Liver (tissue), 9 donors: ENCODE data around the gene NCK2. TPM values are rescaled to one million over a fixed set of nuclear protein-coding genes. Genes with fewer than 3 reads are reported as not detected.

ENCODE experiments used
- DNase-seq: peaks from one replicate; pipeline ENCODE4 v3.0.0-alpha.2; 2017; ENCODE audit warnings: low spot score
- H3K27ac ChIP-seq, 2 donors: one replicate each; pipeline ENCODE4 v1.7.0; 2013; ENCODE audit warnings: inconsistent platforms in 2 of 2, low read length in 2 of 2, control low read depth in 1 of 2, low read depth in 1 of 2, mild to moderate bottlenecking in 1 of 2
- H3K27me3 ChIP-seq, 4 donors: one replicate each; pipeline versions ENCODE4 v1.6.1 to v1.7.0; 2013; ENCODE audit warnings: low read length in 3 of 4, inconsistent platforms in 1 of 4, mild to moderate bottlenecking in 1 of 4, moderate library complexity in 1 of 4; ENCODE audit not compliant: control insufficient read depth in 4 of 4, insufficient read depth in 4 of 4
- H3K36me3 ChIP-seq, 4 donors: one replicate each; pipeline versions ENCODE4 v1.6.1 to v1.7.0; 2013; ENCODE audit warnings: low read length in 3 of 4, mild to moderate bottlenecking in 3 of 4, low read depth in 1 of 4, moderate library complexity in 1 of 4; ENCODE audit not compliant: control insufficient read depth in 4 of 4, insufficient read depth in 3 of 4
- H3K4me1 ChIP-seq, 4 donors: one replicate each; pipeline versions ENCODE4 v1.6.1 to v1.7.0; 2013; ENCODE audit warnings: low read length in 3 of 4, mild to moderate bottlenecking in 3 of 4, moderate library complexity in 1 of 4; ENCODE audit not compliant: control insufficient read depth in 4 of 4, insufficient read depth in 4 of 4
- H3K4me3 ChIP-seq, 3 donors: one replicate each; pipeline versions ENCODE4 v1.6.1 to v1.7.0; 2013; ENCODE audit warnings: low read length in 3 of 3, control low read depth in 1 of 3, low read depth in 1 of 3, mild to moderate bottlenecking in 1 of 3
- H3K9ac ChIP-seq, 2 donors: one replicate each; pipeline ENCODE4 v1.7.0; 2013; ENCODE audit warnings: low read length in 2 of 2, mild to moderate bottlenecking in 2 of 2, moderate library complexity in 2 of 2, control low read depth in 1 of 2, low read depth in 1 of 2
- H3K9me3 ChIP-seq, 4 donors: one replicate each; pipeline versions ENCODE4 v1.6.1 to v1.7.0; 2013; ENCODE audit warnings: low read length in 3 of 4; ENCODE audit not compliant: control insufficient read depth in 4 of 4
- CTCF ChIP-seq: fragments of 150-350 bp; IDR thresholded peaks from 2 replicates; pipeline ENCODE4 v1.5.1; 2017; ENCODE audit warnings: improper control_type of control experiment, low read depth, low read length; ENCODE audit not compliant: missing input control
- EGR1 ChIP-seq, 2 donors: IDR thresholded peaks; 2 replicates each; pipeline ENCODE4 v1.6.1; 2016 to 2018; ENCODE audit warnings: antibody characterized with exemption in 2 of 2, low read depth in 2 of 2
- FOXA1 ChIP-seq: IDR thresholded peaks from 2 replicates; pipeline ENCODE4 v1.6.1; 2016; ENCODE audit warnings: antibody characterized with exemption
- FOXA2 ChIP-seq: IDR thresholded peaks from 2 replicates; pipeline ENCODE4 v1.6.1; 2016; ENCODE audit warnings: antibody characterized with exemption
- GABPA ChIP-seq, 2 donors: IDR thresholded peaks in 1 of 2; conservative IDR thresholded peaks in 1 of 2; 2 replicates each; pipeline ENCODE4 v1.6.1; 2016; ENCODE audit warnings: antibody characterized with exemption in 2 of 2, mild to moderate bottlenecking in 1 of 2, moderate library complexity in 1 of 2
- HNF4A ChIP-seq, 2 donors: conservative IDR thresholded peaks; 2 replicates each; pipeline ENCODE4 v1.6.1; 2016; ENCODE audit warnings: antibody characterized with exemption in 2 of 2, mild to moderate bottlenecking in 2 of 2
- HNF4G ChIP-seq: IDR thresholded peaks from 2 replicates; pipeline ENCODE4 v1.6.1; 2016; ENCODE audit warnings: antibody characterized with exemption
- JUND ChIP-seq, 2 donors: IDR thresholded peaks; 2 replicates each; pipeline ENCODE4 v1.6.1; 2016; ENCODE audit warnings: antibody characterized with exemption in 2 of 2
- MAX ChIP-seq: IDR thresholded peaks from 2 replicates; pipeline ENCODE4 v1.6.1; 2016; ENCODE audit warnings: antibody characterized with exemption
- NR2F2 ChIP-seq: IDR thresholded peaks from 2 replicates; pipeline ENCODE4 v1.6.1; 2016; ENCODE audit warnings: antibody characterized with exemption
- RAD21 ChIP-seq, 2 donors: IDR thresholded peaks; 2 replicates each; pipeline ENCODE4 v1.6.1; 2016; ENCODE audit warnings: antibody characterized with exemption in 2 of 2, mild to moderate bottlenecking in 2 of 2
- REST ChIP-seq: IDR thresholded peaks from 2 replicates; pipeline ENCODE4 v1.6.1; 2016; ENCODE audit warnings: antibody characterized with exemption, mild to moderate bottlenecking
- RXRA ChIP-seq, 2 donors: IDR thresholded peaks; 2 replicates each; pipeline ENCODE4 v1.6.1; 2017 to 2018; ENCODE audit warnings: antibody characterized with exemption in 2 of 2, mild to moderate bottlenecking in 1 of 2
- SP1 ChIP-seq: IDR thresholded peaks from 2 replicates; pipeline ENCODE4 v1.6.1; 2018; ENCODE audit warnings: antibody characterized with exemption, mild to moderate bottlenecking
- TAF1 ChIP-seq: conservative IDR thresholded peaks from 2 replicates; pipeline ENCODE4 v1.6.1; 2016; ENCODE audit warnings: antibody characterized with exemption, mild to moderate bottlenecking
- WGBS: extraction: QIAGEN DNeasy Blood & Tissue Kit; methylation state at CpG from one replicate; pipeline ENCODE4 v1.1.7; 2013; 5-methylcytosine and 5-hydroxymethylcytosine counted together
- polyA plus RNA-seq, 2 donors: library from polyadenylated mRNA; stranded (reverse) in 1 of 2; unstranded in 1 of 2; fragments of 200-250 nt in 1 of 2; fragments of >200 nt in 1 of 2; fragmentation: Nextera tagmentation in 1 of 2; extraction: Ambion mirVana in 1 of 2; gene quantifications; one replicate each; pipeline versions ENCODE4 v1.2.1 to v1.2.3, GENCODE V29; 2013 to 2015
- total RNA-seq, 2 donors: library from RNA; depleted of rRNA; stranded (reverse); fragments of >200 nt; gene quantifications; one replicate each; pipeline ENCODE4 v1.2.3, GENCODE V29; 2014
- donor health status: healthy.
- donor health status: healthy.
- donor health status: healthy.
- donor health status: healthy.
- donor health status: healthy.

Gene NCK2
- total and polyA plus RNA-seq, 4 donors = 3.4 to 15.0 (median 10.7) TPM

GRCh38 chr2:105915005-105915558 is 170.4 kb downstream of the NCK2 start:
- Histone ChIP-seq H3K27ac (no peak overlapping the region), H3K4me3 (no peak overlapping the region), H3K9me3 (peaks cover 0 to 1% (median 0%) of the 10 kb centered on the region in 4 donors), H3K27me3 (no peaks in the 10 kb centered on the region), H3K4me1 (no peaks in the 10 kb centered on the region), H3K36me3 (no peaks in the 10 kb centered on the region), H3K9ac (no peak overlapping the region)
- WGBS = 86% methylated on average over 2 of the region's 2 CpGs
- no peak for TF ChIP-seq CTCF
- no peak for TF ChIP-seq RAD21 (IDR thresholded peaks at IDR 0.05)
- no peak for TF ChIP-seq JUND (IDR thresholded peaks at IDR 0.05)
- TF ChIP-seq GABPA (IDR thresholded peaks at IDR 0.05 in 1 of 2, conservative IDR thresholded peaks at IDR 0.05 in 1 of 2) = no peak
- no peak for TF ChIP-seq SP1
- no peak for TF ChIP-seq EGR1 (IDR thresholded peaks at IDR 0.05; ENCODE audit: low read depth in 2 of 2)
- TF ChIP-seq HNF4G = no peak
- TF ChIP-seq FOXA1 = no peak
- no peak for TF ChIP-seq HNF4A (conservative IDR thresholded peaks at IDR 0.05)
- no peak for TF ChIP-seq RXRA (IDR thresholded peaks at IDR 0.05)
- no peak for TF ChIP-seq MAX
- no peak for TF ChIP-seq TAF1
- no peak for DNase-seq

GRCh38 chr2:105917226-105917625 is 172.5 kb downstream of the NCK2 start:
- H3K36me3 ChIP-seq = no peaks in the 10 kb centered on the region
- H3K4me1 ChIP-seq = no peaks in the 10 kb centered on the region
- peaks cover 0 to 1% (median 0%) of the 10 kb centered on the region in 4 donors for H3K9me3 ChIP-seq
- no peak overlapping the region for H3K9ac ChIP-seq
- no peak for TF ChIP-seq FOXA2
- TF ChIP-seq NR2F2 = no peak
- TF ChIP-seq HNF4G = no peak
- TF ChIP-seq REST = no peak
- whole genome bisulfite sequencing = 90% methylated on average over 4 of the region's 4 CpGs
- H3K4me3 ChIP-seq = no peak overlapping the region
- H3K27me3 ChIP-seq = no peaks in the 10 kb centered on the region
- no peak for DNase-seq
- H3K27ac ChIP-seq = no peak overlapping the region
